Tongue (tissue), 2 donors: ENCODE measurements around the gene ADIPOQ. TPM values are rescaled to one million over a fixed set of nuclear protein-coding genes. Genes with fewer than 3 reads are reported as not detected.
"Not testable (repeated sequence)": the region's sequence is repeated elsewhere in the genome, so short reads cannot be mapped to it uniquely, and the experiment has no call there.

Source experiments
- DNase-seq: peaks from one replicate; pipeline ENCODE4 v3.0.0-alpha.2; 2015
- total RNA-seq: library from RNA; depleted of rRNA; stranded (reverse); fragments of >200 nt; gene quantifications from one replicate; pipeline ENCODE4 v1.2.3, GENCODE V29; 2014

Gene ADIPOQ
- total RNA-seq, 1 donor from 2014 or later = 0.31 TPM

DNA sequence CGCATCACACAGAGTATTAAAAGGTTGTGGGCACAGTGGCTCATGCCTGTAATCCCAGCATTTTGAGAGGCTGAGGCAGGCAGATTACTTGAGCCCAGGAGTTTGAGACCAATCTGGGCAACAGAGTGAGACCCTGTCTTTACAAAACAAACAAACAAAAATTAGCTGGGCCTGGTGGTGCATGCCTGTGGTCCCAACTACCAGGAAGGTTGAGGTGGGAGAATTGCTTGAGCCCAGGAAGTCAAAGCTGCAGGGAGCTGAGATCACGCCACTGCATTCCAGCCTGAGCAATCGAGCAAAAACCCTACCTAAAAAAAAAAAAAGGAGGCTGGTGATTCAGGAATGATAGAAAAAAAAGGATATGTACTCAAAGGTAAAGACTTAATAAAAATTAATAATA, 59.6 kb downstream of the ADIPOQ start:
- DNase-seq = no peak

DNA sequence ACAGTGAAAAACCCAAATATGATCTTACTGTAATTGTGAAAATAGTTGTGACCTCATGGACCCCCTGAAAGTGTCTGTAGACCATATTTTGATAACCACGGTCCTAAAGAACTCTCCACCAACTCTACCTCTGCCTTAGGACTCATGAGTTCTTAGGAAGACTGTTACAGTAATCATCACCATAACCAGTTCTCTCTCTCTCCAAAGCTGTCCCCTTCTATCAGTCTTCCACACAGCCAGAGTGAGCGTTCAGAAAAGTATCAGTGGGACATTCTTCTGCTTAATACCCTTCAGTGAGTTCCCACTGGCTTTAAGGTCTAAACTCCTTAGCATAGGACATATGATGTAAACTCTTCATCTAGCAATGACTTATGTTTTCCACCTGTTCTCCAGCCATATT, 60.2 kb downstream of the ADIPOQ start:
- no peak for DNase-seq

DNA sequence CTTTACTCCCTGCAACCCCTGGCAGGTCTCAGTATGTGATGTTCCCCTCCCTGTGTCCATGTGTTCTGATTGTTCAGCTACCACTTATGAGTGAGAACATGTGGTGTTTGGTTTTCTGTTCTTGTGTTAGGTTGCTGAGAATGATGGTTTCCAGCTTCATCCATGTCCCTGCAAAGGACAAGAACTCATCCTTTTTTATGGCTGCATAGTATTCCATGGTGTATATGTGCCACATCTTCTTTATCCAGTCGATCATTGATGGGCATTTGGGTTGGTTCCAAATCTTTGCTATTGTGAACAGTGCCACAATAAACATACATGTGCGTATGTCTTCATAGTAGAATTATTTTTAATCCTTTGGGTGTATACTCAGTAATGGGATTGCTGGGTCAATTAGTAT, 61.2 kb downstream of the ADIPOQ start:
- not testable (repeated sequence) for DNase-seq

DNA sequence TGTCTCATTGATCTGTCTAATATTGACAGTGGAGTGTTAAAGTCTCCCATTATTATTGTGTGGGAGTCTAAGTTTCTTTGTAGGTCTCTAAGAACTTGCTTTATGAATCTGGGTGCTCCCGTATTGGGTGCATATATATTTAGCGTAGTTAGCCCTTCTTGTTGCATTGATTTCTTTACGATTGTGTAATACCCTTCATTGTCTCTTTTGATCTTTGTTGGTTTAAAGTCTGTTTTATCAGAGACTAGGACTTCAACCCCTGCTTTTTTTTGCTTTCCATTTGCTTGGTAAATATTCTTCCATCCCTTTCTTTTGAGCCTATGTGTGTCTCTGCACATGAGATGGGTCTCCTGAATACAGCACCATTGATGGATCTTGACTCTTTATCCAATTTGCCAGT, 64.6 kb downstream of the ADIPOQ start:
- DNase-seq = not testable (repeated sequence)

Other genes with a start within 250 kb of the ADIPOQ start
- not detected for gene AHSG, start 229.7 kb upstream of the ADIPOQ start, total RNA-seq
- not detected for gene FETUB, start 202.3 kb upstream of the ADIPOQ start, total RNA-seq
- not detected for gene HRG, start 176.7 kb upstream of the ADIPOQ start, total RNA-seq
- not detected for gene KNG1, start 125.4 kb upstream of the ADIPOQ start, total RNA-seq
- gene EIF4A2, start 59.1 kb upstream of the ADIPOQ start, total RNA-seq = 863 TPM
- 21.8 TPM for gene RFC4, start 36.2 kb upstream of the ADIPOQ start, total RNA-seq
- gene ST6GAL1, start 87.8 kb downstream of the ADIPOQ start, total RNA-seq = 34.3 TPM